AG04450 (cell line): Measurements from ENCODE around the gene ARMC3. TPM values are rescaled to one million over a fixed set of nuclear protein-coding genes. Genes with fewer than 3 reads are reported as not detected.

ENCODE experiments used
- CTCF ChIA-PET: fragments of 300-600, 350-600 bp; formaldehyde crosslinking; extraction: SDS; loops from one replicate; lab custom pipeline; 2022; ENCODE audit warnings: antibody characterized with exemption, inconsistent platforms; lab: Charles Lee
- POLR2A ChIA-PET: fragments of 350-600 bp; formaldehyde crosslinking; extraction: SDS; loops from one replicate; lab custom pipeline; 2021; ENCODE audit warnings: antibody characterized with exemption, inconsistent platforms; lab: Yijun Ruan, JAX
- DNase-seq: peaks from one replicate; pipeline ENCODE4 v3.0.0-alpha.2; 2011; ENCODE audit warnings: low read depth, low spot score
- H3K27ac ChIP-seq: one replicate; pipeline ENCODE4 v1.5.1; 2012; ENCODE audit warnings: low read depth, low read length, control low read depth
- H3K27me3 ChIP-seq: one replicate; pipeline ENCODE4 v1.6.0; 2012; ENCODE audit warnings: low read length; ENCODE audit not compliant: control insufficient read depth, insufficient read depth
- H3K4me3 ChIP-seq: 2 replicates; pipeline ENCODE4 v1.5.1; 2011; ENCODE audit warnings: mild to moderate bottlenecking, low read depth, low read length, control low read depth
- H3K9me3 ChIP-seq: 2 replicates; pipeline ENCODE4 v1.5.1; 2012; ENCODE audit warnings: low read length; ENCODE audit not compliant: control insufficient read depth, insufficient read depth
- CTCF ChIP-seq: IDR thresholded peaks from 2 replicates; pipeline ENCODE4 v1.5.1; 2011; ENCODE audit warnings: low read depth, low read length, control low read depth, inconsistent platforms
- polyA plus RNA-seq: library from polyadenylated mRNA; depleted of rRNA; stranded (reverse); fragments of >200 nt; gene quantifications from 2 replicates; pipeline ENCODE4 v1.2.3, GENCODE V29; 2011

The ARMC3 gene
- polyA plus RNA-seq, 1 experiment = not detected

DNA sequence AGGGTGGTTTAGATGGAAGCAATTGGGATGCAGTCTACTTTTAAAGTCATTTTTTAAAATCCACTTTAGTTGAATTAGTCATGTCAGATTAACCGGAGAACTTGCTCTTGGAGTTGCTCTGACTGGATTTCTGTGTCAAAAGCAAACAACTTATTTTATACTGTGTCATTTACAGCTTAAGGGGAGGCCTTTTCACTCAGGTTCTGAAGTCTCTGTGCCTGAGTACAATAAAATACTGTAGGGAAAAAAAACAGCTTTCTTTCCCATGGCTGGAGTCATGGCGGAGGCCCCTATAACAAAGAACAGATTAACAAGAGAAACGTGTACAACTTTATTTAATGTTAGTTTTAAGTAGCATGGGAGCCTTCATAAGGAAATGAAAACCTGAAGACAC, 128.3 kb downstream of the ARMC3 start:
- no peak overlapping the region for H3K27ac ChIP-seq
- CTCF ChIA-PET = no interaction called here
- no peak for TF ChIP-seq CTCF
- H3K4me3 ChIP-seq = no peak overlapping the region
- H3K27me3 ChIP-seq = no peaks in the 10 kb centered on the region
- H3K9me3 ChIP-seq = no peaks in the 10 kb centered on the region
- POLR2A ChIA-PET = no interaction called here
- DNase-seq = no peak

- Histone ChIP-seq H3K9me3 (no peaks in the 10 kb centered on the region), H3K4me3 (no peak overlapping the region), H3K27me3 (no peaks in the 10 kb centered on the region), H3K27ac (no peak overlapping the region)
- CTCF ChIA-PET = no interaction called here
- TF ChIP-seq CTCF = no peak
- no peak for DNase-seq
- POLR2A ChIA-PET = no interaction called here
Measured at GRCh38 chr10:23058366-23058765, 130.5 kb downstream of the ARMC3 start.

DNA sequence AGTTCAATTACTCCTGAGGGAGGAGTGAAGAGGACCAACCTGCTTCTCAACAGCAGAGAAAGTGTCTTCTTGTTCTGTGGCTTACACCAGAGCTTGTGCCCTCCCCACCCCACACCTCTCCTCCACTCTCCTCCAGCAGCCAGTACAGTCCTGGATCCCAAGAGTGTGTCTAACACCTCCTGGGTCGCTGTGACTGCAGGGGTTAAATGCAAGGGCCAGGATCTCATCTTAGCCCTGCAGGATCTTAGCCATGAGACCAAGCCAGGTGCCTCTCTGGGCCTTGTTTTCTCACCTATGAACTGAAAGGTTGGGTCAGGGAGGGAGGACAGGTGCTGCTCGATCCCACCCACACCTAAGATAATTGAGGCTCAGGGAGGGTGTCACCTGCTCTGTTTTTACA, 133.1 kb downstream of the ARMC3 start:
- ChIA-PET CTCF (no interaction called here), POLR2A (no interaction called here)
- DNase-seq = no peak
- Histone ChIP-seq H3K27me3 (no peaks in the 10 kb centered on the region), H3K9me3 (no peaks in the 10 kb centered on the region), H3K27ac (no peak overlapping the region), H3K4me3 (no peak overlapping the region)
- TF ChIP-seq CTCF = no peak

GRCh38 chr10:23063045-23063972, 135.5 kb downstream of the ARMC3 start:
- H3K27ac ChIP-seq = no peak overlapping the region
- no peaks in the 10 kb centered on the region for H3K9me3 ChIP-seq
- ChIA-PET POLR2A (interaction anchor here (0.6 kb wide), 1 partner anchor 1406 kb away, joined by 3 read pairs; no protein-coding TSS in a partner anchor), CTCF (interaction anchor here (0.7 to 1.2 kb wide), 3 partner anchors 14 to 1052 kb away, joined by 3 to 5 read pairs (median 4); no protein-coding TSS in a partner anchor)
- peak overlapping the region; percentile 4; the same call in 1 of the 2 replicates for H3K4me3 ChIP-seq
- TF ChIP-seq CTCF = no peak
- H3K27me3 ChIP-seq = no peaks in the 10 kb centered on the region
- DNase-seq = no peak
